H9 (cell line): ENCODE measurements around the gene LPIN2. TPM values are rescaled to one million over a fixed set of nuclear protein-coding genes. Genes with fewer than 3 reads are reported as not detected.

Source experiments
- DNase-seq: peaks from one replicate; pipeline ENCODE4 v3.0.0-alpha.2; 2017
- H2AFZ ChIP-seq: one replicate; pipeline ENCODE4 v1.6.1; 2013; ENCODE audit warnings: mild to moderate bottlenecking, low read length, control low read depth, moderate library complexity
- H2AK5ac ChIP-seq: 2 replicates; pipeline ENCODE4 v1.6.1; 2013; ENCODE audit warnings: low read length, control low read depth, mixed read lengths; ENCODE audit not compliant: insufficient read length
- H2BK120ac ChIP-seq: one replicate; pipeline ENCODE4 v1.6.1; 2013; ENCODE audit warnings: low read depth, mild to moderate bottlenecking, low read length, control low read depth, inconsistent platforms; ENCODE audit not compliant: poor library complexity, severe bottlenecking
- H2BK12ac ChIP-seq: 2 replicates; pipeline ENCODE4 v1.6.1; 2013; ENCODE audit warnings: low read length, control low read depth, mixed read lengths, low read depth; ENCODE audit not compliant: insufficient read length
- H2BK15ac ChIP-seq: 2 replicates; pipeline ENCODE4 v1.6.1; 2013; ENCODE audit warnings: low read depth, low read length, control low read depth
- H2BK20ac ChIP-seq: one replicate; pipeline ENCODE4 v1.6.1; 2013; ENCODE audit warnings: low read depth, mild to moderate bottlenecking, low read length, control low read depth, inconsistent platforms; ENCODE audit not compliant: poor library complexity, severe bottlenecking
- H2BK5ac ChIP-seq: 2 replicates; pipeline ENCODE4 v1.6.1; 2013; ENCODE audit warnings: low read length, control low read depth, mixed read lengths; ENCODE audit not compliant: insufficient read length
- H3K14ac ChIP-seq: 2 replicates; pipeline ENCODE4 v1.6.1; 2013; ENCODE audit warnings: low read length, control low read depth; ENCODE audit not compliant: insufficient read depth
- H3K18ac ChIP-seq: 2 replicates; pipeline ENCODE4 v1.6.1; 2013; ENCODE audit warnings: low read depth, mild to moderate bottlenecking, mixed read lengths, low read length, control low read depth; ENCODE audit not compliant: insufficient read length
- H3K23ac ChIP-seq: 2 replicates; pipeline ENCODE4 v1.6.1; 2013; ENCODE audit warnings: low read length, control low read depth, mixed read lengths, low read depth; ENCODE audit not compliant: insufficient read length
- H3K23me2 ChIP-seq: 2 replicates; pipeline ENCODE4 v1.6.1; 2013; ENCODE audit warnings: low read depth, mild to moderate bottlenecking, mixed read lengths, low read length, control low read depth; ENCODE audit not compliant: insufficient read length, poor library complexity, severe bottlenecking
- H3K27ac ChIP-seq: 2 replicates; pipeline ENCODE4 v1.5.1; 2013; ENCODE audit warnings: low read length, control low read depth, mixed read lengths, low read depth; ENCODE audit not compliant: insufficient read length
- H3K27me3 ChIP-seq: 2 replicates; pipeline ENCODE4 v1.6.1; 2013; ENCODE audit warnings: low read length, control low read depth, inconsistent platforms; ENCODE audit not compliant: insufficient read depth
- H3K4ac ChIP-seq: 2 replicates; pipeline ENCODE4 v1.6.1; 2013; ENCODE audit warnings: low read depth, mild to moderate bottlenecking, control low read depth, inconsistent platforms, low read length, moderate library complexity
- H3K4me1 ChIP-seq: 2 replicates; pipeline ENCODE4 v1.6.1; 2013; ENCODE audit warnings: low read length, control low read depth, inconsistent platforms; ENCODE audit not compliant: insufficient read depth
- H3K4me2 ChIP-seq: 2 replicates; pipeline ENCODE4 v1.6.1; 2013; ENCODE audit warnings: low read length, control low read depth, mixed read lengths; ENCODE audit not compliant: insufficient read length, insufficient read depth
- H3K56ac ChIP-seq: 2 replicates; pipeline ENCODE4 v1.6.1; 2013; ENCODE audit warnings: low read depth, mild to moderate bottlenecking, mixed read lengths, low read length, control low read depth; ENCODE audit not compliant: insufficient read length
- H3K79me1 ChIP-seq: 2 replicates; pipeline ENCODE4 v1.6.1; 2013; ENCODE audit warnings: low read depth, mild to moderate bottlenecking, moderate library complexity, low read length, control low read depth, inconsistent platforms; ENCODE audit not compliant: insufficient read depth, poor library complexity, severe bottlenecking
- H3K79me2 ChIP-seq: 2 replicates; pipeline ENCODE4 v1.6.1; 2013; ENCODE audit warnings: low read length, control low read depth, inconsistent platforms; ENCODE audit not compliant: insufficient read depth
- H3K9ac ChIP-seq: 2 replicates; pipeline ENCODE4 v1.6.1; 2013; ENCODE audit warnings: low read length, control low read depth, mixed read lengths; ENCODE audit not compliant: insufficient read length; ENCODE audit errors: extremely low read depth
- H3K9me3 ChIP-seq: one replicate; pipeline ENCODE4 v1.6.1; 2013; ENCODE audit warnings: low read depth, low read length, inconsistent platforms; ENCODE audit not compliant: control insufficient read depth
- H3T11ph ChIP-seq: one replicate; pipeline ENCODE4 v1.6.1; 2013; ENCODE audit warnings: mild to moderate bottlenecking, low read length, control low read depth, inconsistent platforms
- H4K20me1 ChIP-seq: one replicate; pipeline ENCODE4 v1.6.1; 2013; ENCODE audit not compliant: control insufficient read depth, insufficient read length, insufficient read depth
- H4K5ac ChIP-seq: 2 replicates; pipeline ENCODE4 v1.6.1; 2013; ENCODE audit warnings: low read depth, mild to moderate bottlenecking, mixed read lengths, low read length, control low read depth; ENCODE audit not compliant: insufficient read length
- H4K8ac ChIP-seq: replicated peaks from 2 replicates; pipeline ENCODE4 v1.6.1; 2013; ENCODE audit warnings: low read length, control low read depth, mixed read lengths, low read depth; ENCODE audit not compliant: insufficient read length
- H4K91ac ChIP-seq: 2 replicates; pipeline ENCODE4 v1.6.1; 2013; ENCODE audit warnings: low read depth, mild to moderate bottlenecking, moderate library complexity, mixed read lengths, low read length, control low read depth; ENCODE audit not compliant: insufficient read length
- H3K27ac Mint-ChIP-seq, 3 experiments: 2 replicates in 2 of 3; 3 replicates in 1 of 3; pipeline ENCODE4 v1.8.0; 2020 to 2021; ENCODE audit warnings: mixed read lengths in 3 of 3, mild to moderate bottlenecking in 1 of 3, moderate library complexity in 1 of 3
- H3K27me3 Mint-ChIP-seq: 2 replicates; pipeline ENCODE4 v1.8.0; 2021; ENCODE audit warnings: low read depth, mild to moderate bottlenecking, moderate library complexity, mixed read lengths
- H3K36me3 Mint-ChIP-seq, 3 experiments: 2 replicates in 2 of 3; 3 replicates in 1 of 3; pipeline ENCODE4 v1.8.0; 2020 to 2021; ENCODE audit warnings: low read depth in 3 of 3, mixed read lengths in 3 of 3; ENCODE audit not compliant: insufficient read depth in 1 of 3
- H3K4me1 Mint-ChIP-seq, 2 experiments: 2 replicates each; pipeline ENCODE4 v1.8.0; 2020; ENCODE audit warnings: mixed read lengths in 2 of 2
- H3K4me3 Mint-ChIP-seq, 2 experiments: 2 replicates in 1 of 2; 3 replicates in 1 of 2; pipeline ENCODE4 v1.8.0; 2020 to 2021; ENCODE audit warnings: mild to moderate bottlenecking in 2 of 2, mixed read lengths in 2 of 2, moderate library complexity in 1 of 2
- H3K9me3 Mint-ChIP-seq, 2 experiments: 2 replicates in 1 of 2; 3 replicates in 1 of 2; pipeline ENCODE4 v1.8.0; 2020; ENCODE audit warnings: mild to moderate bottlenecking in 2 of 2, mixed read lengths in 2 of 2, moderate library complexity in 1 of 2
- WGBS: extraction: QIAGEN DNeasy Blood & Tissue Kit; methylation state at CpG from one replicate; pipeline ENCODE4 v1.1.7; 2013; ENCODE audit warnings: missing lambda C conversion rate, low lambda C conversion rate, mixed read lengths; ENCODE audit not compliant: insufficient read length; ENCODE audit errors: extremely low coverage; 5-methylcytosine and 5-hydroxymethylcytosine counted together
- total RNA-seq: library from RNA; stranded (reverse); gene quantifications from 2 replicates; pipeline ENCODE4 v1.2.1, GENCODE V29; 2021
- TF ChIP-seq, protein P1 (sequence below): fragments of 200-600 bp; sonication (generic); conservative IDR thresholded peaks from 3 replicates; pipeline ENCODE4 v1.8.0; 2021; ENCODE audit warnings: antibody characterized with exemption, mild to moderate bottlenecking

The LPIN2 gene
- total RNA-seq, 1 experiment from 2014 or later: 9.2 TPM

DNA sequence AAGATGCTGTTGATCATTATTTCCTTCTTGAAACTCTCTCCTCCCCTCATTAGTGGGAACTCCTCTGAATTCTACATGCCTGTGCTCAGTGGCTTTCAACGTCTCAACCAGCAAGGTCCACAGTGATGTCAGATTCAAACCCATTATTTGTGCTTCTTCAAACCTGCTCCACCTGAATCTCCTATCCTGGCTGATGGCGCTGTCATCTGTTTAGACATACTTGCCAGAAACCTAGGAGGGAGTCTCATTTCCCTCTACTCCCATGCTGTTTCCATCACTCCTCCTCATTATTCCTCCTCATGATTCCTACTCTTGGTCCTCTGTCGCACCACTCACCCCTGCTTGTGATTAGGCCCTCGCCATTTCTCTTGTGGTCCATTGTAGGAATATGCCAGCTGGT, 2.9 kb upstream of the LPIN2 start:
- peaks cover 0 to 12% (median under 1%) of the 10 kb centered on the region in 3 experiments; a peak in 3 of 7 replicates for H3K36me3 Mint-ChIP-seq
- peaks cover 3% of the 10 kb centered on the region for H3K27me3 Mint-ChIP-seq
- H3K79me2 ChIP-seq: no peaks in the 10 kb centered on the region
- H4K8ac ChIP-seq: no peak overlapping the region
- no peaks in the 10 kb centered on the region for H3K27me3 ChIP-seq
- H3K4ac ChIP-seq: no peak overlapping the region
- H3K23me2 ChIP-seq: peaks cover 4% of the 10 kb centered on the region
- no peak overlapping the region for H3K56ac ChIP-seq
- H3K27ac ChIP-seq: no peak overlapping the region
- H3K4me1 ChIP-seq: no peaks in the 10 kb centered on the region
- H2BK20ac ChIP-seq: no peak overlapping the region
- no peak overlapping the region for H4K5ac ChIP-seq
- no peak overlapping the region for H2BK15ac ChIP-seq
- H2AFZ ChIP-seq: no peak overlapping the region
- H3T11ph ChIP-seq: no peak overlapping the region
- H3K9me3 Mint-ChIP-seq: no peaks in the 10 kb centered on the region
- no peak overlapping the region for H2BK12ac ChIP-seq
- DNase-seq: no peak
- H4K20me1 ChIP-seq: no peaks in the 10 kb centered on the region
- H2AK5ac ChIP-seq: no peak overlapping the region
- no peak overlapping the region for H3K27ac Mint-ChIP-seq
- H3K4me3 Mint-ChIP-seq: no peak overlapping the region
- H3K18ac ChIP-seq: no peak overlapping the region
- H2BK120ac ChIP-seq: no peak overlapping the region
- no peak overlapping the region for H3K4me2 ChIP-seq
- H3K14ac ChIP-seq: no peak overlapping the region
- H3K9ac ChIP-seq: no peak overlapping the region
- H2BK5ac ChIP-seq: no peak overlapping the region
- peaks cover 2% of the 10 kb centered on the region for H3K79me1 ChIP-seq
- H3K23ac ChIP-seq: no peak overlapping the region
- H3K4me1 Mint-ChIP-seq: peaks cover 10 to 19% of the 10 kb centered on the region in 2 experiments
- TF ChIP-seq, protein P1, sequence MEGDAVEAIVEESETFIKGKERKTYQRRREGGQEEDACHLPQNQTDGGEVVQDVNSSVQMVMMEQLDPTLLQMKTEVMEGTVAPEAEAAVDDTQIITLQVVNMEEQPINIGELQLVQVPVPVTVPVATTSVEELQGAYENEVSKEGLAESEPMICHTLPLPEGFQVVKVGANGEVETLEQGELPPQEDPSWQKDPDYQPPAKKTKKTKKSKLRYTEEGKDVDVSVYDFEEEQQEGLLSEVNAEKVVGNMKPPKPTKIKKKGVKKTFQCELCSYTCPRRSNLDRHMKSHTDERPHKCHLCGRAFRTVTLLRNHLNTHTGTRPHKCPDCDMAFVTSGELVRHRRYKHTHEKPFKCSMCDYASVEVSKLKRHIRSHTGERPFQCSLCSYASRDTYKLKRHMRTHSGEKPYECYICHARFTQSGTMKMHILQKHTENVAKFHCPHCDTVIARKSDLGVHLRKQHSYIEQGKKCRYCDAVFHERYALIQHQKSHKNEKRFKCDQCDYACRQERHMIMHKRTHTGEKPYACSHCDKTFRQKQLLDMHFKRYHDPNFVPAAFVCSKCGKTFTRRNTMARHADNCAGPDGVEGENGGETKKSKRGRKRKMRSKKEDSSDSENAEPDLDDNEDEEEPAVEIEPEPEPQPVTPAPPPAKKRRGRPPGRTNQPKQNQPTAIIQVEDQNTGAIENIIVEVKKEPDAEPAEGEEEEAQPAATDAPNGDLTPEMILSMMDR: no peak
- H3K9me3 ChIP-seq: no peaks in the 10 kb centered on the region
- no peak overlapping the region for H4K91ac ChIP-seq
- no CpG with 5 or more reads among the region's 4 CpGs for WGBS
